Smooth muscle cell (in vitro differentiated cells): ENCODE data around the gene FOXC1. TPM values are rescaled to one million over a fixed set of nuclear protein-coding genes. Genes with fewer than 3 reads are reported as not detected.

ENCODE experiments used
- DNase-seq: peaks from one replicate; lab custom pipeline; 2025; ENCODE audit not compliant: unreplicated experiment; lab: John Stamatoyannopoulos, UW
- H2AFZ ChIP-seq: fragments of 200-600 bp; sonication (generic); 2 replicates; pipeline ENCODE4 v1.6.0; 2016; ENCODE audit warnings: antibody characterized with exemption, low read depth, mild to moderate bottlenecking
- H3F3A ChIP-seq: fragments of 200-600 bp; sonication (generic); 2 replicates; pipeline ENCODE4 v1.6.0; 2017; ENCODE audit warnings: antibody characterized with exemption, low read depth
- H3K27ac ChIP-seq: fragments of 200-600 bp; sonication (generic); 2 replicates; pipeline ENCODE4 v1.5.1; 2016; ENCODE audit warnings: low read depth, mild to moderate bottlenecking
- H3K27me3 ChIP-seq: fragments of 200-600 bp; sonication (generic); 2 replicates; pipeline ENCODE4 v1.6.1; 2016; ENCODE audit warnings: low read depth, mild to moderate bottlenecking
- H3K36me3 ChIP-seq: fragments of 200-600 bp; sonication (generic); 2 replicates; pipeline ENCODE4 v1.5.1; 2016; ENCODE audit warnings: low read depth
- H3K4me1 ChIP-seq: fragments of 200-600 bp; sonication (generic); 2 replicates; pipeline ENCODE4 v1.5.1; 2016; ENCODE audit warnings: low read depth
- H3K4me2 ChIP-seq: fragments of 200-600 bp; sonication (generic); 2 replicates; pipeline ENCODE4 v1.6.0; 2016; ENCODE audit warnings: mild to moderate bottlenecking
- H3K4me3 ChIP-seq: fragments of 200-600 bp; sonication (generic); 2 replicates; pipeline ENCODE4 v1.5.1; 2016; ENCODE audit warnings: mild to moderate bottlenecking
- H3K79me2 ChIP-seq: fragments of 200-600 bp; sonication (generic); 2 replicates; pipeline ENCODE4 v1.6.0; 2016; ENCODE audit warnings: low read depth, mild to moderate bottlenecking
- H3K9ac ChIP-seq: fragments of 200-600 bp; sonication (generic); 2 replicates; pipeline ENCODE4 v1.6.0; 2016; ENCODE audit warnings: low read depth
- H3K9me3 ChIP-seq: fragments of 200-600 bp; sonication (generic); replicated peaks from 2 replicates; pipeline ENCODE4 v1.5.1; 2016; ENCODE audit warnings: low read depth
- H4K20me1 ChIP-seq: fragments of 200-600 bp; sonication (generic); 2 replicates; pipeline ENCODE4 v1.6.0; 2016; ENCODE audit warnings: low read depth
- CTCF ChIP-seq: fragments of 200-600 bp; sonication (generic); IDR thresholded peaks from 2 replicates; pipeline ENCODE4 v1.5.1; 2017; ENCODE audit warnings: borderline replicate concordance, mild to moderate bottlenecking, antibody characterized with exemption; ENCODE audit not compliant: insufficient read depth, poor library complexity, severe bottlenecking
- WGBS: methylation state at CpG from one replicate; pipeline ENCODE4 v1.1.7; 2016; ENCODE audit warnings: low lambda C conversion rate; 5-methylcytosine and 5-hydroxymethylcytosine counted together
- polyA plus RNA-seq: library from polyadenylated mRNA; unstranded; fragments of >200 nt; fragmentation: Nextera tagmentation; extraction: Ambion mirVana; gene quantifications from 2 replicates; pipeline ENCODE4 v1.2.1, GENCODE V29; 2016
- total RNA-seq: library from RNA; depleted of rRNA; stranded (reverse); fragments of >200 nt; gene quantifications from 2 replicates; pipeline ENCODE4 v1.2.3, GENCODE V29; 2014

FOXC1 gene
- total and polyA plus RNA-seq, 2 experiments from 2014 or later, result 0.10 to 1.4 TPM

DNA sequence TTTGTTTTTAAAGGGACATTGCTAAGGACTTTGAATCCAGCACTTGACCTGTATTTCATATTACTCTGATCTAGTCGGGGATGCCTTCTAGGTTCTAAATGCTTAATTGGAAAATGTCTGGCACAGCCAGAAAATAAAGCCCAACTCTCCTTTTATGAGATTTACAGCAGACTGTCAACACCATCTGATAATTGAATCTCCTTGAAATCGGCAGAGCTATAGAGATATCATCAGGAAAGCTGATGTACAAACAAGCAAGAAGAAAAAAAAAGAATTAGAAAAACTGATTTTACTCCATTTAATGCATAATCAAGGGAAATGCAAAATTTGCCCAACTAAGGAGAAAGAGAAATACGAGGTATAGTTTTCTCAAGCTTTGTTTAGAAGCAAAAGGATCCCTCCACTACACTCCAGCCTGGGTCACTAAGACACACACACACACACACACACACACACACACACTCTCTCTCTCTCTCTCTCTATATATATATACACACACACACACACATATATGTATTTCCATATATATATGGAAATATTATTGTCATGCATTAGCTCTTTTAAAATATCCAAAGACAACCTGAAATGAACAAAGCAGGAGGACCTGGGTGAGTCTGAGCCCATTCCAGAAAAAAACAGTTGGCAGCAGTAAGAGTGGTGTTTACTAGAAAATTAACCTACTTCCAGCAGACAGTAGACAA, 9.5 kb upstream of the FOXC1 start:
- Histone ChIP-seq H3K9ac (no peak overlapping the region), H2AFZ (no peak overlapping the region), H3K4me2 (no peak overlapping the region), H4K20me1 (no peaks in the 10 kb centered on the region), H3K4me3 (no peak overlapping the region), H3K79me2 (no peaks in the 10 kb centered on the region), H3K4me1 (peaks cover 11% of the 10 kb centered on the region), H3K27me3 (peaks cover 73% of the 10 kb centered on the region), H3K9me3 (no peaks in the 10 kb centered on the region), H3F3A (no peaks in the 10 kb centered on the region), H3K36me3 (no peaks in the 10 kb centered on the region), H3K27ac (no peak overlapping the region)
- no peak for DNase-seq
- no peak for TF ChIP-seq CTCF
- 72% methylated on average over 3 of the region's 3 CpGs for WGBS

DNA sequence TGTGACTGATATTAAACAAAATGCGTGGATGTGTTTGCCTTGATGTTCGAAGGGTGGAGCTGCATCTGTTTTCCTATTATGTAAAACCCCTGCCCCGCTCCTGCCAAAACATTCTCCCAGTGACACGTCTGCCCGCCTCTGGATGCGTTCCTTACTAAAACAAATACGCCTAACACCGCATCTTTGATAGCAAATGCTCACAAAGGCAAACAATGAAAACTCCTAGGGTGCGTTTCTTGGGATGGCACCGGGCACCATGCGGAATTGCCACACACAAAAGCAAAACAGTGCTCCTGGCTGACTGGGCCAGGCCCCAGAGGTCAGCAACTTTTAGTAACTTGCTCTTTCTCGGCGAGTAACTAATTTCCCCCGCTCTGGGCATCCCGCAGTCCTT, 9.0 kb upstream of the FOXC1 start:
- Histone ChIP-seq H3K27ac (no peak overlapping the region), H3F3A (no peaks in the 10 kb centered on the region), H4K20me1 (no peaks in the 10 kb centered on the region), H3K9me3 (no peaks in the 10 kb centered on the region), H3K9ac (no peak overlapping the region), H3K4me2 (no peak overlapping the region), H3K79me2 (no peaks in the 10 kb centered on the region), H3K36me3 (no peaks in the 10 kb centered on the region), H3K27me3 (peaks cover 74% of the 10 kb centered on the region), H3K4me1 (peaks cover 11% of the 10 kb centered on the region), H2AFZ (no peak overlapping the region), H3K4me3 (no peak overlapping the region)
- DNase-seq, result no peak
- 89% methylated on average over 15 of the region's 15 CpGs for WGBS
- no peak for TF ChIP-seq CTCF

DNA sequence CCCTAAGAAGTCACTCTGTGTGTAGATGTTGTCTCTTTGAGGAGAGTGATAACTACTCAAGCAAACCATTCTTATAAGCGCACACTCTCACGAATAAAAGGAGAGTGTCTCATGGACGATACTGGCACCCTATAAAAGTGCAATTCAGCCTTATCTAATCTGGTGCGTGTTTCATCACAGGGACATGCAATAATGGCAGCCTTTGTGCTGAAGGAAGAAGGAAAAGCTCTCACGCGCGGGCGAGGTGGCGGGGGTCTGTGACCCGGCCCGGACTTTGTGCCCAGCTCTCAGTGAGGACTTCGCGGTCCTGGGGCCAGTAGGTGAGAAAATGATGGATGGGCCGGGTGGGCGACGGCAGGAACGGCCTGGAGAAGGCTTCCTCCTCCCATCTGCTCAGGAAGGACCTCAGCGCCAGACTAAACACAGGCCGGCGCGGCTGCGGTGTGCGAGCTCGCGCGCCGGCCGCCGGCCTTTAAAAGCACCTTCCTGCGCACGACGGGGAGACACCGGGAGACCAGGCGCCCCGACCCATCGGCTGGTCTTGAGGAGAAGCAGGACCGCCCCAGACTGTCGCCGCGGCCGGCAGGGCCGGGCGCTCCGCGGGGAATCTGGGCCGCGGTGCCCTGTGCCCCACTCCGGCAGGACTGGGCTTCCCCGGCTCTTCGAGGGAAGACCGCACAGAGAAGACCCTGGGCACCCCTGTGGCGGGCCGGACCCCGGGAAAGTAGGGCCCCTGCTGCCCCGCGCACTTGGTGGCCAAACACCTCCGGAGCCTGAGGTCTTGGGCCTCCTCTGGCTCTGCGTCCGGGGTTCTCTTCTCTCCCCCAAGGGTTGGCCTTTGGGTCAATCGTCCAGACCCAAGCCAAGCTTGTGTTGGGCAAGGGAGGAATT, 8.3 kb upstream of the FOXC1 start:
- Histone ChIP-seq H4K20me1 (peaks cover 4% of the 10 kb centered on the region), H3K79me2 (no peaks in the 10 kb centered on the region), H3K27me3 (peaks cover 77% of the 10 kb centered on the region), H2AFZ (no peak overlapping the region), H3F3A (no peaks in the 10 kb centered on the region), H3K9ac (no peak overlapping the region), H3K36me3 (no peaks in the 10 kb centered on the region), H3K4me3 (no peak overlapping the region), H3K4me2 (no peak overlapping the region), H3K9me3 (no peaks in the 10 kb centered on the region), H3K27ac (no peak overlapping the region), H3K4me1 (peaks cover 10% of the 10 kb centered on the region)
- no peak for TF ChIP-seq CTCF
- 84% methylated on average over 60 of the region's 60 CpGs for WGBS
- DNase-seq, result no peak
